Stimulated activated CD4-positive, alpha-beta T cell treated with anti-CD3 and anti-CD28 coated beads, Interleukin-2, amount 100 ng/mL, for 48 hours (primary cell): ENCODE measurements around the gene GLB1L3.

Experiments used
- DNase-seq, 2 donors: peaks; one replicate each; pipeline ENCODE4 v3.0.0-alpha.2; 2020

GLB1L3 gene

DNA sequence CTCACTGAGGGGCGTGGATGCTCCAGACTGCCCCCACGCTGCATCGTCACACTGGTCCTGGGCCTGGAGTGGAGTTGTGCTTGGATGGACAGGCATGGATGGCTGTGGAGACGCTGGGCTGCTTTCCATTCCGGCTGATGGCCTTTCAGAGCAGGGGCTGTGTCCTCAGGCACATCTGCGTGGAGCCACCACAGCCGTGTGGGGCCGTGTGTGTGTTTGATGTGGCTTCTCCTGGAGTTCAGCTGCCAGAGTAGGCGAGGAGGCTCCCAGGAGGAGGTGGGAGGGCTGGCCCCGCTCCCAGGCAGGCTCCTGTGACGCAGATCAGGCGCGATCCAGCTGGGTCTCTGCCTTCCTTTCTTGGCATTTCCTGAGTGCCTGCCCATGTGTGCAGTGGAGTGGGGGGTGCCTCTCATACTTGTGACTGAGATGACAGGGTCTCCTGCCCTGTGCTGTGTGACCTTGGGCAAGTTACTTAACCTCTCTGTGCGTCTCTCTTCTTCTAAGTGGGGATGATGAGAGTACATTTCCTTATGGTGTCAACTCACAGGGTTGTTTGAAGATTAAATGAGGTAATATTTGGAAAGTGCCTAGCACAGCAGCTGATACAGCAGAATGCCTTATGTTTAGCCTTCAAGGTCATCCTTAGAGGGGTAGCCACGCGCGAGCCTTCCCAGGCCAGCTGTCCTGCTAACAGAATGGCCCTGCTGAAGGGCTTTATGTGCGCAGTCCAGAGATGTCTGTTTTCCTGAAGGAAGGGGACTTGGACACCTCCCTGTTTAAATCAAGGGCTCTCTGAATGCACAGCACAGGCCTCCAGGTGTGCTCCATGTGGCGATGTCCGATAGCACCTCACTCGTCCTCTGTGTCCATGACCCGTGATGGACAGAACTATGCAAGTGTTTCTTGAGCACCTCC, 89.1 kb downstream of the GLB1L3 start:
- no peak for DNase-seq

DNA sequence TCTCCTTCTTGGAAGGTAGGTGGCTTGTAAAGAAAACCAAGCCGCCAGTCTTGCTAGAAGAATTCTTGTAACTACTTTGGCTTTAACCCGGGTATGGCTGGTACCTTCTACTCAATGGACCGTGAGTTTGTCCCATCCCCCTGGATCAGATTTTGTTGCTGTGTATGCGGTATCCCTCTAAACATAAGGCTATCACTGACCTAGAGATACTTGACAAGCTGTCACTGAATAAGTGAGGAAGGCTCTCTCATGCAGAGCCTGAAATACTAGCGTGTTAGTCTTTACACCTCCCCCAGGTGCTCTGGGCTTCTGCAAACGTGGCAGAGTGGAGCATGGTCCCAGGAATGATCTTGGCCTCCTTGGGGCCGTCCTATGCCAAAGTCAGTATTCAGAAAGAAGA, 90.1 kb downstream of the GLB1L3 start:
- no peak for DNase-seq

- DNase-seq, result no peak
Observed at GRCh38 chr11:134367781-134368180, 91.6 kb downstream of the GLB1L3 start.
